Transverse colon (tissue), 4 donors: Measurements from ENCODE around the gene PCNT. TPM values are rescaled to one million over a fixed set of nuclear protein-coding genes. Genes with fewer than 3 reads are reported as not detected.

Source experiments
- DNase-seq: peaks from one replicate; pipeline ENCODE4 v3.0.0-alpha.2; 2019
- H3K27ac ChIP-seq, 4 donors: fragments of 200-600 bp; sonication (generic); 2 replicates each; pipeline ENCODE4 v1.5.1; 2016 to 2018; ENCODE audit warnings: inconsistent platforms in 4 of 4
- H3K27me3 ChIP-seq: fragments of 200-600 bp; sonication (generic); 2 replicates; pipeline ENCODE4 v1.5.1; 2017; ENCODE audit warnings: inconsistent platforms
- H3K36me3 ChIP-seq, 4 donors: fragments of 200-600 bp; sonication (generic); 2 replicates each; pipeline ENCODE4 v1.5.1; 2017 to 2019; ENCODE audit warnings: inconsistent platforms in 4 of 4
- H3K4me1 ChIP-seq, 4 donors: fragments of 200-600 bp; sonication (generic); 2 replicates each; pipeline ENCODE4 v1.5.1; 2017 to 2020; ENCODE audit warnings: inconsistent platforms in 4 of 4
- H3K4me3 ChIP-seq, 4 donors: fragments of 200-600 bp; sonication (generic); 1 replicate in 1 of 4; 2 replicates in 3 of 4; pipeline versions ENCODE4 v1.5.1 to v1.6.1; 2017 to 2019; ENCODE audit warnings: inconsistent platforms in 4 of 4
- H3K9me3 ChIP-seq, 2 donors: fragments of 200-600 bp; sonication (generic); 2 replicates each; pipeline ENCODE4 v1.5.1; 2017 to 2019; ENCODE audit warnings: inconsistent platforms in 2 of 2
- EP300 ChIP-seq: sonication (generic); formaldehyde crosslinking; IDR thresholded peaks from one replicate; pipeline ENCODE4 v1.6.1; 2017; ENCODE audit warnings: antibody characterized with exemption, low read depth
- POLR2A ChIP-seq: fragments of 450-650 bp; IDR thresholded peaks from one replicate; pipeline ENCODE4 v1.6.1; 2016; ENCODE audit warnings: antibody characterized with exemption, mild to moderate bottlenecking, moderate library complexity
- POLR2AphosphoS5 ChIP-seq, 3 donors: sonication (generic); formaldehyde crosslinking; IDR thresholded peaks; one replicate each; pipeline ENCODE4 v1.6.1; 2016; ENCODE audit warnings: antibody characterized with exemption in 3 of 3
- WGBS, 2 donors: methylation state at CpG; one replicate each; pipeline ENCODE4 v1.1.5; 2018; ENCODE audit warnings: low coverage in 1 of 2; 5-methylcytosine and 5-hydroxymethylcytosine counted together
- in situ Hi-C, 4 donors: fragments of 200-750 bp; cut with MboI; loops; one replicate each; pipeline versions ENCODE4 v1.15.0 to v1.15.1; 2017; ENCODE audit warnings: low sequenced_read_pairs in 3 of 4, low pct_ligation_motif_present in 1 of 4, low pct_unique_long_range_greater_than_20kb in 1 of 4
- intact Hi-C: fragments of 100-400 bp; cut with DNase I; formaldehyde crosslinking; loops from one replicate; pipeline ENCODE4 v1.15.1; 2023; ENCODE audit warnings: low total_unique reads
- total RNA-seq, 4 donors: library from RNA; depleted of rRNA; stranded (reverse); fragments of >200 nt; gene quantifications; one replicate each; pipeline ENCODE4 v1.1.0, GENCODE V29; 2016
- TF ChIP-seq, protein P1 (sequence below), 5 experiments: fragments of 200-600 bp in 3 of 5; fragments of 450-650 bp in 2 of 5; sonication (generic) in 3 of 5; IDR thresholded peaks; 1 replicate in 2 of 5; 2 replicates in 3 of 5; pipeline ENCODE4 v1.5.1; 2016 to 2017; ENCODE audit warnings: antibody characterized with exemption in 5 of 5, inconsistent platforms in 3 of 5, mild to moderate bottlenecking in 2 of 5, moderate library complexity in 1 of 5

The PCNT gene
- total RNA-seq, 4 donors from 2014 or later: 27.6 to 171 (median 63.4) TPM

DNA sequence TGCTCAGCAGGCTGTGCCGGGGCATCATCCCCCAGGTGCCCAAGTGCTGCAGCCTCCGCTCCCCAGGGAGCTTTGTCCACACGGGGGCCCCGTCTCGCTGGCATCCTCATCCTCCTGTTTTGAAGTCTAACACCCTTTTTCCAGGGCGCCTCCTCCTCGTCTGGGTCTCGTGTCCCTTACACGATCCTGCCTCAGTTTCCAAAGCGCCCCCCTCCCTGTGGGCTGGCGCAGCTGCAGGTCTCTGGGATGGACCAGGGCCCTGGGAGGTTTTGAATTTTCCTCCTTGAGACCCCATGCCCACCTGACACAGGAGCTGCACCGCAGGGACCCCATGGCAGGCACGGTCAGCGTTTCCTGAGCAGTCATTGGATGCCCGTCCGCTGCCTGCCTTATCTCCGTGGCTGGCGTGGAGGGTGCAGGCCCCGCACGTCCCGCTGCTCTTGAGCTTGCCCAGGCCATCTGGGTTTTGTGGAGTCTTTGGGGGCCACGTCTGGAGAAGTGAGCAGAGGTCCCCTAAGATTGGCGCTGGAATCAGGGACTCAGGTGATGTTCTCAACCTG is 97.3 kb downstream of the PCNT start:
- intact Hi-C loops (no loop called here), in situ Hi-C loops (no loop called here)
- Histone ChIP-seq H3K27me3 (no peaks in the 10 kb centered on the region), H3K36me3 (peaks cover 0 to 12% (median 3%) of the 10 kb centered on the region in 4 donors), H3K9me3 (no peaks in the 10 kb centered on the region), H3K27ac (no peak overlapping the region), H3K4me1 (no peaks in the 10 kb centered on the region), H3K4me3 (no peak overlapping the region)
- 90% methylated on average over 2 to 15 of the region's 23 CpGs for WGBS, 2 donors
- no peak for DNase-seq
- TF ChIP-seq POLR2A (no peak), EP300 (no peak), POLR2AphosphoS5 (IDR thresholded peaks at IDR 0.05) (no peak)
- TF ChIP-seq, protein P1, sequence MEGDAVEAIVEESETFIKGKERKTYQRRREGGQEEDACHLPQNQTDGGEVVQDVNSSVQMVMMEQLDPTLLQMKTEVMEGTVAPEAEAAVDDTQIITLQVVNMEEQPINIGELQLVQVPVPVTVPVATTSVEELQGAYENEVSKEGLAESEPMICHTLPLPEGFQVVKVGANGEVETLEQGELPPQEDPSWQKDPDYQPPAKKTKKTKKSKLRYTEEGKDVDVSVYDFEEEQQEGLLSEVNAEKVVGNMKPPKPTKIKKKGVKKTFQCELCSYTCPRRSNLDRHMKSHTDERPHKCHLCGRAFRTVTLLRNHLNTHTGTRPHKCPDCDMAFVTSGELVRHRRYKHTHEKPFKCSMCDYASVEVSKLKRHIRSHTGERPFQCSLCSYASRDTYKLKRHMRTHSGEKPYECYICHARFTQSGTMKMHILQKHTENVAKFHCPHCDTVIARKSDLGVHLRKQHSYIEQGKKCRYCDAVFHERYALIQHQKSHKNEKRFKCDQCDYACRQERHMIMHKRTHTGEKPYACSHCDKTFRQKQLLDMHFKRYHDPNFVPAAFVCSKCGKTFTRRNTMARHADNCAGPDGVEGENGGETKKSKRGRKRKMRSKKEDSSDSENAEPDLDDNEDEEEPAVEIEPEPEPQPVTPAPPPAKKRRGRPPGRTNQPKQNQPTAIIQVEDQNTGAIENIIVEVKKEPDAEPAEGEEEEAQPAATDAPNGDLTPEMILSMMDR (IDR thresholded peaks at IDR 0.05): no peak

DNA sequence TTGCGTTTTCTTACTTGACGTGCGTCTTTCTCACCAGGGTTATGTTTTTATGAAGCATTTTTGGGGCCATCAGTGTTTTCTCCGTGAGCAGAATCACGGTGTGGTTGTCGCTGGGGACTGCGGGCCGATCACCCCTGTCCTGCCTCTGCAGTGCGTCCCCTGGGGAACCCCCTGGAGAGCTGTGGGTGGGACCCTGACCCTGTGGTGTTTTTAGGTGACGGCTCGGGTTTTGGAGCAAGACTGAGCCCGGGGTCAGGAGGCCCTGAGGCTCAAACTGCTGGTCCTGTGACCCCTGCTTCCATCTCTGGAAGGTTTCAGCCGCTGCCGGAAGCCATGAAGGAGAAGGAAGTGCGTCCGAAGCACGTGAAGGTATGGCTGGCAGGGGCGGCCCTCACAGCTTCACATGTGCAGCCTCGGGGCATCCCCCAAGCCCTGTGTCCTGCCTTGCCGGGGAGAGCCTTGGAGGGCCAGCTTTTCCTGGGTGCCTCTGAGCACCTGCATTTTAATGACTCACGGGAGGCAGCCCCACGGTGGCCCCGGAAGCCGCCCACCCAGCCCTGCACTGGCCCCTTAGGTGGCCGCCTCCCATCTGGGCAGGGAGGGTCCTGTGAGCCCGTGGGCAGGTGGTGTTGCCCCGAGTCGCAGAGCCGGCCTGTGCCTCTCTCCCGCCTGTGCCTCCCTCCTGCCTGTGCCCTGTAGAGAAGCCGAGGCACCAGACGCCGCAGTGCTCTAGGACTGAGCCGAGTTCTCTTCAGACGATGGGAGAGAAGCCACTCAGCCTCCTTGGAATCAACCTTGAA is 98.0 kb downstream of the PCNT start:
- intact Hi-C loops: no loop called here
- TF ChIP-seq POLR2A (no peak), EP300 (no peak), POLR2AphosphoS5 (IDR thresholded peaks at IDR 0.05) (no peak)
- no peak overlapping the region for H3K4me3 ChIP-seq
- no peaks in the 10 kb centered on the region for H3K9me3 ChIP-seq
- H3K27ac ChIP-seq: no peak overlapping the region
- H3K4me1 ChIP-seq: no peaks in the 10 kb centered on the region
- H3K36me3 ChIP-seq: peaks cover 0 to 12% (median 0%) of the 10 kb centered on the region in 4 donors
- WGBS, 2 donors: 93 to 95% methylated on average over 8 to 35 of the region's 35 CpGs
- DNase-seq: no peak
- in situ Hi-C loops: no loop called here
- no peaks in the 10 kb centered on the region for H3K27me3 ChIP-seq

DNA sequence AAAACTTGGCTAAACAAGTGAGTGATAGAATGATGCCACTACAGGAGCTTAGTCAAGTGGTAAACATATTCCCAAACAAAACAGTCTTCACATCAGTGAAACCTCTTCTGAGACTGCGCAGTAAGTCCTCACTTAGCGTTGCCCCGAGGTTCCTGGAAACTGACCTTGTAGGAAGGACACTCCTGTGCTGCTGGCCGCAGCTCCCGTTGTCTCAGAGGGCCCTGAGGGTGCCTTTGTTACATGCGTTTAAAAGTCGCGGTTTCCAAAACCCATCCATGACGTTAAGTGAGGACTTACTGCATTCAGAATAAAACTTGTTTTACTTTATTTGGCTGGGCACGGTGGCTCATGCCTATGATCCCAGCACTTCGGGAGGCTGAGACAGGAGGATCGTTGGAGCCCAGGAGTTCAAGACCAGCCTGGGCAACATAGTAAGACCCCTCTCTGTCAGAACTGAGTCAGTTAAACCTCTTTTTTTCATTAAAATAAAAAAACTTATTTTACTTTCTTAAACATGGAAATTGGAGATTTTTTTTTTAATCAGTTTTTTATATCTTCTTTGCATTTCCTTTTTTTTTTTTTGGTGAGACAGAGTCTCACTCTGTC is 98.8 kb downstream of the PCNT start:
- H3K4me1 ChIP-seq: no peaks in the 10 kb centered on the region
- 88 to 97% methylated on average over 7 to 12 of the region's 12 CpGs for WGBS, 2 donors
- intact Hi-C loops: no loop called here
- no peak overlapping the region for H3K4me3 ChIP-seq
- peaks cover 0 to 12% (median 2%) of the 10 kb centered on the region in 4 donors for H3K36me3 ChIP-seq
- in situ Hi-C loops: no loop called here
- TF ChIP-seq POLR2A: no peak
- no peak for TF ChIP-seq EP300
- TF ChIP-seq, protein P1 (IDR thresholded peaks at IDR 0.05): no peak
- no peaks in the 10 kb centered on the region for H3K9me3 ChIP-seq
- H3K27ac ChIP-seq: no peak overlapping the region
- no peaks in the 10 kb centered on the region for H3K27me3 ChIP-seq
- DNase-seq: no peak

DNA sequence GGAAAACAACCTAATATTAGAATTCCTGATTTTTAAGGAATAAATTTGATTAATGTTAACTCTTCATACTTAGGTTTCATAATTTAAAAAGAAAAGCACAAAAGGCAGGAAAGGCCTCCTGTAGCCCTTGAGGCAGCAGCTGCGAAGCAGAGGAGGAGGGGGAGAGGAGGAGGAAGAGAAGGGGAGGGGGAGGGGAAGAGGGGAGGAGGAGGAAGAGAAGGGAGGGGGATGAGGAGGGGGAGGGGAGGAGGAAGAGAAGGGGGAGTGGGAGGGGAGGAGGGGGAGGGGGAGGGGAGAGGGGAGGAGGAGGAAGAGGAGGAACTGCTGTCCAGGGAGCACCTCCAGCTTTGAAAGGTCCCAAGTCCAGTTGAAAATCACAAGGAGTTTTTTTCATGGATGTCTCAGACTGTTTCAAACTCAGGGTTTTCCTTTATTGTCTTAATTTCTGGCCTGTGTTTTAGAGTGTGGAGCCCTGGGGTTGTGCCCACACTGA is 99.6 kb downstream of the PCNT start:
- DNase-seq: no peak
- Histone ChIP-seq H3K4me3 (no peak overlapping the region), H3K36me3 (peaks cover 0 to 16% (median 2%) of the 10 kb centered on the region in 4 donors), H3K27ac (peak overlapping the region in 1 of 4 donors; percentile 28), H3K27me3 (no peaks in the 10 kb centered on the region), H3K4me1 (no peaks in the 10 kb centered on the region), H3K9me3 (no peaks in the 10 kb centered on the region)
- TF ChIP-seq, protein P1 (IDR thresholded peaks at IDR 0.05): no peak
- TF ChIP-seq POLR2A (no peak), POLR2AphosphoS5 (IDR thresholded peaks at IDR 0.05) (no peak), EP300 (no peak)
- intact Hi-C loops: no loop called here
- 56% methylated on average over 1 of the region's 1 CpG; no CpG with 5 or more reads in 1 of the 2 donors for WGBS, 2 donors
- in situ Hi-C loops: no loop called here
